HL-60/S4 (cell line): Measurements from ENCODE around the gene PTTG1.

Experiments
- in situ Hi-C: fragments of 300-500 bp; cut with MboI; formaldehyde crosslinking; loops from 2 replicates; pipeline ENCODE4 v1.14.3; 2022; ENCODE audit warnings: low sequenced_read_pairs

PTTG1 gene

GRCh38 chr5:160452795-160453194, 31.1 kb downstream of the PTTG1 start:
- in situ Hi-C loops, result no loop called here

- in situ Hi-C loops, result no loop called here
These were observed 32.1 kb downstream of the PTTG1 start for GRCh38 chr5:160453751-160454150.

- in situ Hi-C loops, result no loop called here
These were observed 33.9 kb downstream of the PTTG1 start for GRCh38 chr5:160455600-160455999.

- in situ Hi-C loops, result no loop called here
These were observed 35.0 kb downstream of the PTTG1 start for GRCh38 chr5:160456480-160457177.

DNA sequence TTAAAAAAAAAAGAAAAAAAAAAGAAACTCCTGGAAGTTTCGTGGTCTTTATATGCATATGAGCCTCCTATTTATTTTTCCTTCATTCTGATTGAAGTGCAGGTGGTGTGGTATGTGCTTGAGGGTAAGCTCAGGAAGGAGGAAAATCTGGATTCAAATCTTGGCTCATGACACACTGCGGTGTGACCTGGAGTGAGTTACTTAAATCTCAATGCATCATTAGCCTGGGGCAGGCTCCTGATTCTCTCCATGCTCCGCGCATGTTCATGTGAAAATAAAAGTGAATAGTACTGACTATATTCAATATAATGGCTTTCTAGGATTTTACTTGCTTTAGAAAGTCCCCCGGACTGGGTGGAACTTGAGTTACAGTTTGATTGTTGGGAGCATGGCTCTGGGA, 35.6 kb downstream of the PTTG1 start:
- in situ Hi-C loops, result no loop called here

DNA sequence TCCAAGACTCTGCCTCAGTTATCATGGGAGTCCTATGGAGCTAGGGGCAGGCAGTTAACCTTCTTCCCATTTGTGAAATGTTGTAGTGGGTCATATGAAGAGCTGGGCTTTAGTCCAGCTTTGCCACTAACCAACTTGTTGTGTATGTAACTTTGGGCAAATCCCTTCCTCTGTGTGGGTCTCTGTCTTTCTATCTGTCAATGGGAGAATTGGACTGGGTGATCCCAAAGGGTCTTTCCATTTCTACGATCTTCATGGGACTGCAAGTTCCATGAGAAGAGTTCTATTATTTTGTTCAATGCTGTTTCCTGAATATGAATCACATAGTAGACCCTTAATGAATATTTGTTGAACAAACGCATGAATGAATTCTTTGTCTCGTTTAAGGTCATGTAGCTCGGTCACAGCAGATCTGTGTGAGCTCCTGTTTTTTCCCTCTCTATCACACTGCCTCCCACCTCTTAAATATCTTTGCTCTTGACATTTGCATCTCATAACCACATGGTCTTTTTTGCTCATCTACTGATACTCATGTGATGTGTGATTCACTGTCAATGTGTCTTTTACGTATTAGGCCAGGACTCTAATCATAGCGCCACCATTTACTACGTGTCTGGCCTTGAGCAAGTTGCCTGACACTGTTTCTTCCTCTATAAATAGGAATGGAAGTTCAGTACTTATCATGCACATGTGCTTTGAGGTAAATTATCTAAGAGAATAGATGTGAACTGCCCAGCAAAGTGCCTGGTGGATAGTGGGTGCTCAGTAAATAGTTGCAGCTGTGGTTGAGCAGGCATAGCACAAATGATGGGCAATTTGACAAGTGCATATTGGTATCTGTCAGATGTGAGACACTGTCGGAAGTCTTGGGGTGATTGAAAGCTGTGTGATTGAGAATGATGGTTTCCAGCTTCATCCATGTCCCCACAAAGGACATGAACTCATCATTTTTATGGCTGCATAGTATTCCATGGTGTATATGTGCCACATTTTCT, 37.4 kb downstream of the PTTG1 start:
- in situ Hi-C loops, result no loop called here

DNA sequence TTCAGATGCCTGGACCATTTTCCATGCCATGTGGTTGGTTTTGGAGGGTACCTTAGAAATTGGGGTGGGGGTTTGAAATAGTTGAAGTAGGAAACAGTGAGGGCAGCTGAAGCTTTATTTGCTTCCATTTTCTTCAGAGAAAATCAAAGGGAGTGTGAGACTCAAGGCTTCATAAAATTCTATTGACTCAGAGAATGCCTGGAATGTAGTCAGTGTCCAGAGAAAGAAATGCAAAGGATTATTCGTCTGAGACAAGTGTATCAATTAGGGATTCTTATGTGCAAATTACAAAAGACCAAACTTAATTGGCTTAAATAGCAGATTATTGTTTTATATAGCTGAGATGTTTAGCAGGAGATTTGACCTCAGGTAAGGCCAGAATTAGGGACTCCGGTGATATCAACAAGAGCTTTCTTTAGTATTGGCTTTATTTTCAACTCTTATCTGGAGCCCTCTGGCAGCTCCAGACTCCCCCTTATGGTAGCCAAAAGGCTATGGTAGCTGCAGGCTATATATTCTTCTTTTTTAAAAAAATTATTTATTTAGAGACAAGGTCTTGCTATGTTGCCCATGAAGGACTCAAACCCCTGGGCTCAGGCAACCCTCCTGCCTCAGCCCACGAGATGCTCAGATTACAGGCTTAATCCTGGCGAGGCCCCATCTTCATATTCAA, 38.9 kb downstream of the PTTG1 start:
- in situ Hi-C loops, result no loop called here

- in situ Hi-C loops, result no loop called here
These were observed 39.7 kb downstream of the PTTG1 start for GRCh38 chr5:160461378-160461777.

DNA sequence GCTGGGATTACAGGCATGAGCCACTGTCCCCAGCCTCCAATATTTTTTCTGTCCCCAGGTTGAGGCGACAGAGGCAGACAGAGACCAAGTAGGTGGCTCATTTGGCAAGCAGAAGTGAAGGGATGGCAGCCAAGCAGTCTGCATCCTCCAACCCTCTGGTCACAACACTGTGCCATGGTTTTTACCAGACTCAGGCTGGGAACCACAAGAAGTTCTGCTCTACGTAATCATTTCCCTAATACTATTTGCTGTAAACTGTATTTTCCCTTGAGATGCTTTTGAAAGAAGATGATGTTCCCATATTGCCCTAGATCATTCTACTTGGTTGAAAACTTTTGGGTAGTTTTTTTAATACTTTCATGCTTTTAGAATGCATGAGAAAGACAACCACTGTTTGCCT, 40.5 kb downstream of the PTTG1 start:
- in situ Hi-C loops, result no loop called here

GRCh38 chr5:160463227-160463626, 41.6 kb downstream of the PTTG1 start:
- in situ Hi-C loops, result no loop called here

DNA sequence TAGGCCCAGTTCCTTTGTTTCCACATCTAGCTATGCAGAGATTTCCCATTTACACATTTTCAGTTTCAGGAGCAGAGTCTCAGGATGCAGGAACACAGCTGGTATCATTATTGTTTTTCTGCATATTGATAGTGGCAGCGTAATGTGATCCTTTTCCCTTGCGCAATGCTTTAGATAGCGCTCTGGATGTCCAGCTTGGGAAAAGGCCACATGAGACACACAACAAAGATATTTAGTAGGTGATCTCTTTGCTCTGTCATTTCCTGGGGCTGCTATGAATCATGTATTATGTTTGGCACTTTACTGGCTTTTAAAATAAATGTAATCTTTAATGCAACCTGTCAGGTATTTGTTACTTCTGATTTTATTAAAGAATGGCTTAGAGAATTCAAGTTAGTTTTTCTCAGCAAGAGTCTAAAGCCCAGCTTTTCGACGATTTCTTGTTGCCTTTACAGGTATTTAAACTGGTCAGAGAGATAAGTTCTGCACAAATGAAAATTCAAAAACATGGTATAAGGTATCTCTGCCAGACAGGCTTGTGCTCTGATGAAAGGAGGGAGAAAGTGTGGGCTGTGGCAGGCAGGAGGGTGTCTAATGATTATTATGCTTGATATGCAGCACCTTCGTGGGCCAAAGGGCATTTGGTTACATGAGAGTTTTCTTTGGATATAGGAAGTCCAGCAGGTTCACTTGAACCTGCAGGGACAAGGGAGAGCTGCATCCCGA, 42.2 kb downstream of the PTTG1 start:
- in situ Hi-C loops, result no loop called here

DNA sequence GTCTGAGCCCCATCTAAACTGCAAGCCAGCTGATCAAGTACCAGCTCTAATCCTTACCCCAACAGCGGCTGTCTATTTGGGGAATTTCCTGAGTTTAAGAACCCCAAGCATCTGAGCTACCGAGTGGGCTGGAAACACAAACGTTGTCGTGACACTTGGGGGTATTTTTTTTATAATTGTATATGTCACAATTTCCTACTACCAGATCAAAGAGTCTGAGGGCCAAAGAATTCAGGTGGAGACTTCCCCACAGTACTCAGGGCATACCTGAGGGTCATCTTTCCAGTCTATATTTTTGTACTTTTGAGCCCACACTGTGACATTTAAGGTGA, 42.8 kb downstream of the PTTG1 start:
- in situ Hi-C loops, result no loop called here

DNA sequence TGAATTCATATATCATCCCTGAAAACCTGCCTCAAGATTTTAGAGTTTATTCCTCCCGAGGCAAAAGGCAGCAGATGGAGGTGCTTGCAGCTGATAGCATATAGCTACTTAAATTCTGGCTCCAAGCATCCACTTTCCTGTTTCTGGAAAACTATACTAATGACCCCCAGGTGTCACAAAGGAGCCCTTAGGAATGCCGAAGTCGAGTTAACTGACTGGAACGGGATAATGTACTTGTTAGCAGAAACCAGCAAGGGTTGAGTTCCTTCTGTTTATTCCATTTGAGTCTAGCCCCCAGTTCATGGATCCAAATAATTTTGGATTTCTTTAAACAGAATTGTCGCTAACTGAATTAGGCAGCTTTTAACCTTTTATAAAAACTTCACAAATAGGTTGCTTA, 44.5 kb downstream of the PTTG1 start:
- in situ Hi-C loops, result no loop called here

DNA sequence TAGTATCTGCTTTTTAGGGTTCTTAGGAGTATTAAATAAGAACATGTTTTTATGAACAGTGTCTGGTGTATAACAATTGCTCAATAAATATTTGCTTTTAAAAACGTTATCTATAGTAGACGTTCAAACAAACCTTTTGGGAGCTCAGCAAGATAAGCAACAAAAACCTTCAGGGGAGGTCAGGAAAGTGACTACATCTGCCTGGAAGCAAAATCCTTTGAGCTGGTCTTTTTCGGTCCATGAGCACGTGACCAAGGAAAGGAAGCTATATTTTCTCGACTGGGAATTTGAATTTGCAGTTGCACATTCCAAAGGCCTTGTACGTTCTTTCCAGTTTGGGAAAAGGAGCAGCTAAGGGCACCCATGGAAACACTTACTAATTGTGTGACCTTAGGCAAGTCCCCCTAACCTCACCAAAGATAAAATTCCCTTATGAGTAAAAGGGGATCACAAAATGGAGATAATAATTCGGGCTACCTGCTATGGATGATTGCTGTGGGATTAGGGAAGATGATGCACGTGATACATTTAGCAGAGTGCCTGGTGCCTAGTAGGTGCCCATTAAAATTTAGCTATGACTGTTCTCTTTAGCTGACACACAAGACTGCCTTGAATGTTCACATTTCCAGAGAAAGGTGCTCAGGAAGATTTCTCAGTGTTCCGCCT, 45.4 kb downstream of the PTTG1 start:
- in situ Hi-C loops, result no loop called here

DNA sequence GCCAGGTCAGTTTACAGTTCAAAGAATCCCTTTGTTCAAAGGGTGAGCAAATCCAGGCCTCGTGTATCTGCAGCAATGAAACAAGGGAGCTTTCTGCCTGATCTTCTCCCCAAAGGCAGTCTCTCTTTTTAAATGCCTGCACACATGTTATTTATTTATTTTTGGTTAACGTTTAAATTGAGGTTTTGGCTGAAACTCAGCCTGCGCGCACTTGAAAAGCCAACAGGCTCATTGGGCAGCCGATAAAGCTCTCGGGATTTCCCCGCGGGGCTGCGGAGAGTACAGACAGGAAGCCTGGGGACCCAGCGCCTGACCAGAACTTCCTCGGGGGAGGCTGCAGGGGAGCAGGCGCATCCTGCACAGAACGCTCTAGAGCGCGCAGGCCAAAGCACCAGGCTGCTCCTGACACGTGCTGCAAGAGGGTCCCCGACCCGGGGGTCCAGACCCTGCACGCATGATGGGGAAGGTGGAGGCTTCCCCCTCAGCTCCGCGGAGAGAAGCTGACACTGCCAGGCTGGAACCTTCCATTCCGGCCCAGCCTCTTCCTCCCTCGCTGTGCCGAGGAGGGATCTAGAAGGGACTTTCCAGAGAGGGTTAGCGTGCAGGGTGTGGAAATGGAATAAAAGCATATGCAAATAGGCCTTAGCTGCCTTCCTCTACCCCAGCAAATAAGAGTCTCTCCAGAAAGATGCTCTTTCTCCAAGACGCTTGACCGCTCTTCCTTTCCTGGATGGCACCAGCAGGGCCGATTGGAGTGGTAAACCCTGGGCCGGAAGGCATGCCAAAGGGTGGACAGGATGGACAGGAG, 46.1 kb downstream of the PTTG1 start:
- in situ Hi-C loops, result no loop called here

- in situ Hi-C loops, result no loop called here
These were observed 46.8 kb downstream of the PTTG1 start for GRCh38 chr5:160468363-160468975.

DNA sequence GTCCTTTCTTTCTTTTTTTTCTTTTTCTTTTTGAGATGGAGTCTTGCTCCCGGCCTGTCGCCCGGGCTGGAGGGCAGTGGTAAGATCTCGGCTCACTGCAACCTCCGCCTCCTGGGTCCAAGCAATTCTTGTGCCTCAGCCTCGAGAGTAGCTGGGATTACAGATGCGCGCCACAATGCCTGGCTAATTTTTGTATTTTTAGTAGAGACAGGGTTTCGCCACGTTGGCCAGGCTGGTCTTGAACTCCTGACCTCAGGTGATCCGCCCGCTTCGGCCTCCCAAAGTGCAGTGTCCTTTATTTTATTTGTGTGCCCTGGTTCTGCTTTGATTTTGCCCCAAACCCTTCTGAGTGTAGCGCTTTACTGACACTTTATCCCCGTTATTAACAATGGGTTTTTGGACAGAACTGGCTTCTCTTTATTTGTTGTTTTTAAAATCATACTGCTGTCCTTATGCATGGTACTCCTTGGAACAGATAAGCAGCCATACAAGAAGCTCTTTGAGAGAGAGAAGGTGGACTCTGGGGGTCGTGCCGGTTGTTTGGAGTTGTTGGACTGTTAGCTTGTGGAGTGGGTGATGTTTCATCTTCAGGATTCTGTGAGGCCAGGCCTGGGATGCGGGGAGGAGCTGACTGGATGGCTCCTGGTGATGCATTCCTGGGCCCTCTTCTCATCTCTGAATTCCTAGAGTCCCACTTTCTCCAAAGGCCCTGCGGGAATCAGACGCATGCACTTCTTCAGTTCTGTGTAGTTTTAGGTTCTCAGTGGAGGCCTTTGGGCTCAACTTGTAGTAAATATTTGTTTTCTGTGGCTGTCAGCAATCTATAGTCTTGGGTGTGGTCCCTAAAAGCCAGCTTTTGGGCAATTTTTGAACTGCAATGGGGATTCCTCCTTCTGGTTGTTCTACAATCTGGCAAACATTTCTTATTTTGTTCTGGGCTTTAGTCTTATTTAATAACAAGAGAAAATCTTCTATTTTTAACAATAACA, 47.8 kb downstream of the PTTG1 start:
- in situ Hi-C loops, result no loop called here
